T-helper 17 cell (primary cell): ENCODE results near the gene ZAP70. TPM values are rescaled to one million over a fixed set of nuclear protein-coding genes. Genes with fewer than 3 reads are reported as not detected.
A peak's percentile ranks its signal among the peaks of the same experiment; 100 is the strongest.
"Not testable (repeated sequence)": the region's sequence is repeated elsewhere in the genome, so short reads cannot be mapped to it uniquely, and the experiment has no call there.

ENCODE experiments used
- ATAC-seq: fragments of 150-1000 bp; cut with Tn5 transposase; 2 replicates; pipeline ENCODE4 v1.10.0; 2021; ENCODE audit warnings: mild to moderate bottlenecking, moderate library complexity
- DNase-seq, 3 donors: peaks; one replicate each; pipeline versions ENCODE4 v3.0.0 to v3.0.0-alpha.2; 2020 to 2021
- H3K9me3 ChIP-seq: one replicate; pipeline ENCODE4 v1.7.0; 2013; ENCODE audit warnings: low read length, mild to moderate bottlenecking; ENCODE audit not compliant: control insufficient read depth, poor library complexity, severe bottlenecking
- H3K27ac Mint-ChIP-seq: one replicate; pipeline ENCODE4 v1.8.0; 2022; ENCODE audit warnings: mild to moderate bottlenecking, moderate library complexity, mixed read lengths
- H3K27me3 Mint-ChIP-seq: one replicate; pipeline ENCODE4 v1.8.0; 2022; ENCODE audit warnings: mixed read lengths
- H3K36me3 Mint-ChIP-seq: one replicate; pipeline ENCODE4 v1.8.0; 2022; ENCODE audit warnings: low read depth, mixed read lengths
- H3K4me1 Mint-ChIP-seq: one replicate; pipeline ENCODE4 v1.8.0; 2022; ENCODE audit warnings: mild to moderate bottlenecking, mixed read lengths
- H3K4me3 Mint-ChIP-seq: one replicate; pipeline ENCODE4 v1.8.0; 2022; ENCODE audit warnings: mild to moderate bottlenecking, moderate library complexity, mixed read lengths
- total RNA-seq, 4 donors: library from RNA in 2 of 4; stranded (reverse) in 2 of 4; gene quantifications; one replicate each; pipeline ENCODE4 v1.2.3 and lab custom pipeline; 2022 to 2026

The ZAP70 gene
- total RNA-seq (100 to 1,000 TPM; 406 to 439 TPM), total RNA-seq (lab: John Stamatoyannopoulos, UW) (477 to 562 reads per million in 2 donors)

DNA sequence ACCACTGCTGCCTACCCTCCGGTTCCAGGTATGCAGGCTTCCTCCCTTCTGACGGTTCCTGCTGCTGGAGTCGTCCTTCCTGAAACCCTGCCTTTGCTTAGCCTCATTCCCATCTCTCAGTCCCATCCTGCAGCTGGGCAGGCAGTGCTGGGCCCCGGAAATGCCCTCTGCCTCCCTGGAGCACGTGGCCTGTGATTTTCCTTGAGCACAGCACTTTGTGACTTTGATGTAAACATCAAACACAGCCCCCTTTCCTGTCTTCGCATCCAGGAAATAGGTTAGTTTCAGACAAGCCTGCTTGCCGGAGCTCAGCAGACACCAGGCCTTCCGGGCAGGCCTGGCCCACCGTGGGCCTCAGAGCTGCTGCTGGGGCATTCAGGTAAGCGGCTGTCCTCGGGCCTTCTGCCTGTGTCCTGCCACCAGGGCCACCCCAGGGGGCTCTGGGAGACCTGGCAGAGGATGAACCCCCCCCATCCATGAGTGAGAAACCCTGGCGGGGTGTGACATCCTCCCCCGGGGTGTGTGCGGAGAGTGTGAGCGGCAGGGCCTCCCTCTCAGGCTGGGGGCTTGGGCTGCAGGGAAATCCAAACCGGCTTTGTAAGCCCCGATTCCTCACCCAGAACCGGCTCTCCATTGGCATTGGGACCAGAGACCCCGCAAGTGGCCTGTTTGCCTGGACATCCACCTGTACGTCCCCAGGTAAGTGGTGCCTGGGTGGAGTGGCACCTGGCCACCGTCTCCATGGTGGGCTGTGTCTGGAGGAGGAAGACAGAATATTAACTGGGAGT, at the start of gene ZAP70:
Gene ZAP70 (plus strand): TSS at position 281 of the 788 bp plus-strand sequence. CDS start 10,461 bp downstream, outside the sequence.
- Mint-ChIP-seq H3K27me3 (no peaks in the 10 kb centered on the region), H3K4me3 (peak within 1 kb of the TSS; percentile 97), H3K36me3 (peaks cover 19% of the 10 kb centered on the region), H3K4me1 (peaks cover 74% of the 10 kb centered on the region), H3K27ac (peak within 1 kb of the TSS; percentile 100)
- DNase-seq (peak; percentile 41 to 55 (median 44)), ATAC-seq (peak; percentile 68)
- H3K9me3 ChIP-seq = no peaks in the 10 kb centered on the region

DNA sequence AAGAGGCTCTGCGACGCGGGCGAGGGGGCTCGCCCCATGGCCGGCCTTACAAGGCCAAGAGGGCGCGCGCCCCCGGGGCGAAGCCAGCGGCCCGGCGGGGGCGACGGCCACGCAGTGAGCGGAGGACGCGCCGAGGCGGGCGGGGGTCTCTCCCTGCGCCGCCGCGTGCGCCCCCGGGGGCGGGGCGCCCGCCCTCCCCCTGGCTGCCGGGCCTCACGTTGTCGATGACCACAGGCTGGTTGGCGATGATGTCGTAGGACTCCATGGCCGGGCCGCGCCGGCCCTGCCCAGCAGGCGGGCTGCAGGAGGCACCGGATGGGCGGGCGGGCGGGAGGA, 49.8 kb upstream of the ZAP70 start:
- H3K27ac Mint-ChIP-seq = peak overlapping the region; percentile 97
- H3K4me3 Mint-ChIP-seq = peak overlapping the region; percentile 95
- no peaks in the 10 kb centered on the region for H3K9me3 ChIP-seq
- H3K36me3 Mint-ChIP-seq = peaks cover 5% of the 10 kb centered on the region
- ATAC-seq (no peak), DNase-seq (peak in 1 of 3 donors; percentile 52)
- peaks cover 24% of the 10 kb centered on the region for H3K4me1 Mint-ChIP-seq
- no peaks in the 10 kb centered on the region for H3K27me3 Mint-ChIP-seq

DNA sequence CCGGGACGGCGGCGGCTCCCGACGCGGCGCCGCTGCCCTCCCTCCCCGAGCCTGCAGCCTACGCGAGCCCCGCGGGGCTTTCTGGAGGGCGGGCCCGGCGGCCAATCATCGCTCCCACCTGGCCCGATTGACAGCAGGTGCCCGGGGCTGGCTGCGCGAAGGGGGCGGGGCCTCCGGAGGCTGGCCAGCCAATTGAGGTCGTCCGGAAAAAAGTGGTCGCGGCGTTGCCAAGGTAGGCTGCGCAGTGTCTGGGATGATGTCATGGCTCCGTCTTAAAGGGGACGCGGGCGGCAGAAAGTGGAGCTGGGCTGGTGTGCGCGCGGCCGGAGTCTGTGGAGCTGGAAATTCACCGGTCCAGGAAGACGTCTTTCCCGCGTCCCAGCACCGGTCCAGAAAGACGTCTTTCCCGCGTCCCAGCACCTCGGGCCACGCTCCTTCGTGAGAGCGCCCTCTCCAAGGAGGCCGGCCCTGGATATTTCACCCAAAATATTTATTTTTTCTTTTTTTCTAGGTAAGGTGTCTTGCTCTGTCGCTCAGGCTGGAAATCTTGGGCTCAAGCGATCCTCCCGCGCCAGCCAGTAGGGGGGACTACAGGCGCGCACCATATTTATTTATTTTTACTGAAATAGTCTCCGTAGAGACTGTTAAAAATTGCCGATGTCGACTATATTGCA, 49.3 kb upstream of the ZAP70 start, which contains the start of gene ACTR1B:
Gene ACTR1B (minus strand): TSS at position 83 of the 674 bp plus-strand sequence. CDS start 154 bp downstream, outside the sequence.
- H3K27me3 Mint-ChIP-seq = no peaks in the 10 kb centered on the region
- H3K36me3 Mint-ChIP-seq = peaks cover 5% of the 10 kb centered on the region
- peak within 1 kb of the TSS; percentile 97 for H3K27ac Mint-ChIP-seq
- no peaks in the 10 kb centered on the region for H3K9me3 ChIP-seq
- ATAC-seq = peak; percentile 88
- H3K4me3 Mint-ChIP-seq = peak within 1 kb of the TSS; percentile 95
- DNase-seq = peak; percentile 96 to 97 (median 97)
- H3K4me1 Mint-ChIP-seq = peaks cover 24% of the 10 kb centered on the region

DNA sequence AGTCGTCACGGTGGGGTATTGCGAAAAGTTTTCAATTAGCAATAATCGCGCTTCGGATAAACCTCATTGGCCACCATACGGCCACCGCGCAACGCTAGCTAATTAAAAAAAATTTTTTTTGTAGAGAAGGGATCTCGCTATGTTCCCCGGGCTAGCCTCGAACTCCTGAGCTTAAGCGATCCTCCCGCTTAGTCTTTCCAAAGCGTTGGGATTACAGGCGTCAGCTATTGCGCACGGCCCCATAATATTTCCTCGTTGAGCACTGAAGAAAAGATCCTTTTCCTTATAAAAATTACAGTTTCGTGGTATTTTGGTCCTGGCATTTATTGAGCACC, 48.8 kb upstream of the ZAP70 start:
- ATAC-seq = no peak
- Mint-ChIP-seq H3K4me1 (peaks cover 24% of the 10 kb centered on the region), H3K4me3 (peak overlapping the region; percentile 94), H3K36me3 (peaks cover 5% of the 10 kb centered on the region), H3K27me3 (no peaks in the 10 kb centered on the region), H3K27ac (peak overlapping the region; percentile 97)
- DNase-seq = no peak
- H3K9me3 ChIP-seq = no peaks in the 10 kb centered on the region

DNA sequence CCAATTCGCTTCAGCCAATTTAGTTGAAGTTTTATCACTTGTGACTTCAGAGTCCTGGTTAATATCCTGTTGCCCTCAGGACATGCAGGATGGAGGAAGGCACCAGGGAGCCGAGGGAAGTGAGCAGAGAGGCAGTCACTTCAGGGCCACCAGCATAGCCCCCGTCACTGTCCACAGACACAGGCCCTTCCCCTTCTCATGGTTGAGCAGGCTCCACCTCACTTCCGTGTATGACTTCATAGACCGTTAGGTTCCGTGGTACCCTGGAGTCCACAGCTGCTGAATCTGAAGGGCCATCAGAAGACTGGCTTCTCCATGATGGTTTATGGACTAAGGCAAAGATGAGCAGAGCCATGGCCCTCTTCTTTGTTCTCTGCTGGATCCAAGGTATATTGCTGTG, 43.9 kb upstream of the ZAP70 start, which contains the start of gene C2orf92:
Gene C2orf92 (plus strand): TSS at position 266 of the 400 bp plus-strand sequence. CDS start 76 bp downstream, at position 342.
- no peaks in the 10 kb centered on the region for H3K9me3 ChIP-seq
- H3K4me3 Mint-ChIP-seq = no peak within 1 kb of the TSS
- H3K4me1 Mint-ChIP-seq = no peaks in the 10 kb centered on the region
- no peaks in the 10 kb centered on the region for H3K36me3 Mint-ChIP-seq
- H3K27me3 Mint-ChIP-seq = peaks cover 7% of the 10 kb centered on the region
- H3K27ac Mint-ChIP-seq = no peak within 1 kb of the TSS
- DNase-seq (no peak), ATAC-seq (no peak)

DNA sequence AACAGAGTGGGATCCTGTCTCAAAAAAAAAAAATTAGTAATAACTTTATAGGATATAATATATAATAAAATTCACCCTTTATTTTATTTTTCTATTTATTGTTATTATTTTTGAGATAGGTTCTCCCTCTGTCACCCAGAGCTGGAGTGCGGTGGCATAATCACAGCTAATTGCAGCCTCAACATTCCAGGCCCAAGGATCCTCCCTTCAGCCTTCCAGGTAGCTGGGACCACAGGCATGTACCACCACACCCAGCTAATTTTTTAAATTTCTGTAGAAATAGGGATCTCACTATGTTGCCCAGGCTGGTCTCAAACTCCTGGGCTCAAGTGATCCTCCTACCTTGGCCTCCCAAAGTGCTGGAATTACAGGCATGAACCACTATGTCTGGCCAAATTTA, 42.9 kb upstream of the ZAP70 start:
- Mint-ChIP-seq H3K27me3 (peaks cover 7% of the 10 kb centered on the region), H3K4me1 (no peaks in the 10 kb centered on the region), H3K4me3 (no peak overlapping the region), H3K36me3 (no peaks in the 10 kb centered on the region), H3K27ac (no peak overlapping the region)
- ATAC-seq (no peak), DNase-seq (no peak)
- no peaks in the 10 kb centered on the region for H3K9me3 ChIP-seq

DNA sequence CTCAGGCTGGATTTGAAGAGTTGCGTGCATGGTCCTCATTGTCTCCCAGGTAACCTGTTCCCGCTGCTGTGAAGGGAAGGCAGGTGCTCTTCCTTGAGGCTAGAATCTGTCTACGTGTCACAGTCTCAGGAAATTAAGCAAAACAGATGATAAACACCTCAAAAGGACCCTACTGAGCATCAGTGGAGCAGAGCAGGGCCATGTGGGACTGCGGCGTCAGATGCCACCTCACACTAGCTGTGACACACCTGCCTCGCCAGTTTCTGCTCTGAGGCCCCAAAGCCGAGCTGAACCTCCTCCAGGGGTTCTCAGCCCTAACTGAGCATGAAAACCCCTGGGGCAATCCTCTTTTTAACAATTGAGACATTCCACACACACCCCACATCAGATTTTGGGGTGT, 41.9 kb upstream of the ZAP70 start:
- Mint-ChIP-seq H3K27me3 (peaks cover 7% of the 10 kb centered on the region), H3K4me1 (no peaks in the 10 kb centered on the region), H3K27ac (no peak overlapping the region), H3K36me3 (no peaks in the 10 kb centered on the region), H3K4me3 (no peak overlapping the region)
- ATAC-seq = no peak
- no peaks in the 10 kb centered on the region for H3K9me3 ChIP-seq
- no peak for DNase-seq

DNA sequence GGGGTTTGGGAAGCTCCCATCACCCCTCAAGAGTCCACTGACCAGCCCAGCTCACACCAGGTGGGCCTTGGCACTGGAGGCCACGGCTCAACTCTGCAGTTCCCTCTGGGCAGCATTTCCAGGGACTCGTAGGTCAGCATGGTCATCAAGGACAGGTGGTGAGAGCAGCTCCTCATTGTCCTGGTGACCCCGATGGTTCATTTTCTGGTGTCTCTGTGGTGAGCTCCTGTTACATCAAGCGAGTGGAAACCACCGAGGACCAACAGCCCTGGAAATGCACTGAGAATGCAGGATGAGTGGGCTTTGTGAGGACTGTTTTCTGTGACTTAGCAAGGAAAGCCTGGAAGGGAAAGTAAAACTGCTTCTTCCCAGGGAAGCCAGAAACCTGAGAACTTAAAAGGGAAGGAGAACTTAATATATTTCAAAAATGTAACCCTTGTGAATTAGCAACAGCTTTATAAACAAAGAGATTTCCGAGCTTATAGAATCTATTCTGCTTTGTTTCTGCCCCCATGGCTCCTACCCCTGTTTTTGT, 40.7 kb upstream of the ZAP70 start:
- ATAC-seq, H3K27me3 Mint-ChIP-seq, H3K4me1 Mint-ChIP-seq, H3K9me3 ChIP-seq, H3K36me3 Mint-ChIP-seq, H3K4me3 Mint-ChIP-seq, DNase-seq, H3K27ac Mint-ChIP-seq: not testable (repeated sequence)

DNA sequence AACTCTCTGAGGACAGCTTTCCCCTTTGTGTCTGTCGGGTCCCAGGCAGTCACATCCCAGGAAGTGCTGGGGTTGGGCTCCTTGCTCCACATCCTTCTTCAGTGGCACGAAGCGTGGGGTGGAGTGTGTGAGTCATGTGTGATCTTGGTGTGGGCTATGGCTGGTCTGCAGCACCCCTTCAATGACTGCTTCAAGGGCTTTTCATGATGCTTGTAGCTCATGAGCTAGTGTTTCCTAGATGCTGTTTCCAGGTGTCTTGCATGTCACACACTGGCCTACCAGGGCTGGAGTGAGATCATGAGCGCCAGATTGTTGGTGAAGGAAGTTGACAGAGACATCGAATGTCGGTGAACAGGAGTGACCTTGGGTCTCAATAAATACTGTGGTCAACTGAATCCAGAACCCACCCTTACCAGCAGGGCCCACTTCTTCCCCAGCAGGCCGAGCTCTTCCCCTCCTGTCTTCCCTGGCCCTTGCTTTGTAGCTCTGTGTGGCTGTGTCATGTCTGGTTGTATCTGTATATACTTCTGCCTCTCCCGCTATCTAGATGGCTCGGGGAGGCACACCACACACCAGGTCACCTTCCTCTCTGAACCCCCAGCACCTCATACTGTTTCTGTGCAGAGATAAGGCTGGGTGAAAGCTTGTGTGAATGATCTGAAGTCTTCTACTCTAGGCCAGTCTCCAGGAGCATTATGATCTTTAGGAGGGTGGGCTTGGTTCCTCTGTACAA, 40.0 kb upstream of the ZAP70 start:
- peaks cover 7% of the 10 kb centered on the region for H3K27me3 Mint-ChIP-seq
- no peaks in the 10 kb centered on the region for H3K9me3 ChIP-seq
- H3K4me3 Mint-ChIP-seq = no peak overlapping the region
- no peaks in the 10 kb centered on the region for H3K36me3 Mint-ChIP-seq
- no peak for DNase-seq
- peak overlapping the region; percentile 2 for H3K27ac Mint-ChIP-seq
- H3K4me1 Mint-ChIP-seq = no peaks in the 10 kb centered on the region
- ATAC-seq = no peak

DNA sequence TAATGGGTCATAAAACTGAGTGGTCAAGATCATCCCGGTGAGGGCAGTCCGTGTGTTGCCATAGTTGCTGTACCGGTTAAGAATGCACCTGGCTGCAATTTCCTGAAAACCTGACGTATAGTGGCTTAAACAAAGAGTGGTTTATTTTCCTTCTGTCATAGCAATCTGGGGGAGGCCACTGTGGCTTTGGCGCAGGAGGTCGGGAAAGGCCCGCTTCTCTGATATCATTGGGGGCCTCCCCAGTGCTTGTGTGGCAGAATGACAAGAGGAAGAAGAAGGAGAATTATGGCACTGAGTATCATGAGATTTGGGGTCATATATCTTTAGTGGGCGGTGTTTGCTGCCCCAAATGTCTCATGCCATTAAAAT, 39.5 kb upstream of the ZAP70 start:
- Mint-ChIP-seq H3K36me3 (no peaks in the 10 kb centered on the region), H3K27ac (peak overlapping the region; percentile 2), H3K4me1 (no peaks in the 10 kb centered on the region), H3K4me3 (no peak overlapping the region), H3K27me3 (peaks cover 7% of the 10 kb centered on the region)
- DNase-seq = no peak
- ATAC-seq = peak; percentile 21
- H3K9me3 ChIP-seq = no peaks in the 10 kb centered on the region

DNA sequence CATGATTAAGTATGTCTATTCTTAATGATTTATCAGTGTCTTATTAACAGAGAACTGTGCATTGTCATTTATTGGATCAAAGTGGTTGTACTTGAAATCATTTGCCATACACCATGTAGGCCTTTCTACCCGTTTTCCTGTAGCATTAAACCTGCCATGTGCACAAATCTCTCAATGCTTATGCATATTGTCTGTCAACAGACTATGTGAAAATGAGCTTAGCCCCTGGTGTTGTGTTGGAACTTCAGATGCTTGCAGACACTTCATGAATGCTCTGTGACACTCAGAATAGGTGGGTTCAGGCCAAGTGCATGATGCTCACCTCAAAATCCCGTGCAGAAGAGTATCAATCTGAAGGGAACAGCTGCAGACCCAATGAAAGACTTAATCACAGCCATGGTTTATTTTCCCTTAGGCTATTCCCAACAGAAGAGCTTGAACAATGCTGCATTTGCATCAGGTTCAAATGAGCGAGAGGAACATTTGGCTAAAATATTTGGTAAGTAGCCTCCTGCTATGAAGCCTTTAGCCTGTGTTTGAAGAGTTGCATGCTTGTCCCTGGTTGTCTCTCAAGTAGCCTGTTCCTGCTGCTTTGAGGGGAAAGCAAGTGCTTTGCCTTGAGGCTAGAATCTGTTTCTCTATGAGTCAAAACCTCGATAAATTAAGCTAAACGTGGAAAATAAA, 37.8 kb upstream of the ZAP70 start:
- no peak for ATAC-seq
- Mint-ChIP-seq H3K4me1 (no peaks in the 10 kb centered on the region), H3K4me3 (no peak overlapping the region), H3K36me3 (no peaks in the 10 kb centered on the region), H3K27me3 (peaks cover 7% of the 10 kb centered on the region), H3K27ac (no peak overlapping the region)
- no peaks in the 10 kb centered on the region for H3K9me3 ChIP-seq
- no peak for DNase-seq

DNA sequence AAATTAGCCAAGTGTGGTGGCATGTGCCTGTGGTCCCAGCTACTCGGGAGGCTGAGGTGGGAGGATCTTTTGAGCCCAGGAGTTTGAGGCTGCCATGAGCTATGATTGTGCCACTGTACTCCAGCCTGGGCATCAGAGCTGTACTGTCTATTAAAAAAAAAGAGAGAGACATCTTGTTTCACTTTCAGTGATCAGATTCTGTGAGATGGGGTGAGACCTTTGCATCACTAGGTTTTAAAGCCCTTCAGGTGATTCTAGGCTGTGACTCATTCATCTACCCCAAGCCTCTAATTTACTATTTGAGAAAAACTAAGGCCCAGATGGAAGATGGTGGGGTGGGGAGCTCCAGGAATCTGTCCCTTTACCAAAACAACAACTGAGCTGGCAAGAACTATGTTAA, 36.8 kb upstream of the ZAP70 start:
- Mint-ChIP-seq H3K36me3 (no peaks in the 10 kb centered on the region), H3K4me1 (no peaks in the 10 kb centered on the region), H3K27ac (no peak overlapping the region), H3K4me3 (no peak overlapping the region), H3K27me3 (peaks cover 7% of the 10 kb centered on the region)
- H3K9me3 ChIP-seq = no peaks in the 10 kb centered on the region
- no peak for DNase-seq
- ATAC-seq = no peak
